Activated T-helper 17 cell treated with anti-CD3 and anti-CD28 coated beads, Interleukin-2, amount 50 U/mL, for 72 hours (primary cell): ENCODE results near the gene COX8A. TPM values are rescaled to one million over a fixed set of nuclear protein-coding genes. Genes with fewer than 3 reads are reported as not detected.

Experiments used
- ATAC-seq: fragments of 150-1000 bp; cut with Tn5 transposase; replicated peaks from 2 replicates; pipeline ENCODE4 v1.10.0; 2021; ENCODE audit warnings: mild to moderate bottlenecking, moderate library complexity
- H3K27ac Mint-ChIP-seq: one replicate; pipeline ENCODE4 v1.8.0; 2022; ENCODE audit warnings: mixed read lengths
- H3K27me3 Mint-ChIP-seq: one replicate; pipeline ENCODE4 v1.8.0; 2022; ENCODE audit warnings: mixed read lengths
- H3K36me3 Mint-ChIP-seq: one replicate; pipeline ENCODE4 v1.8.0; 2022; ENCODE audit warnings: low read depth, mild to moderate bottlenecking, mixed read lengths
- H3K4me1 Mint-ChIP-seq: one replicate; pipeline ENCODE4 v1.8.0; 2022; ENCODE audit warnings: mixed read lengths
- H3K4me3 Mint-ChIP-seq: one replicate; pipeline ENCODE4 v1.8.0; 2022; ENCODE audit warnings: mild to moderate bottlenecking, mixed read lengths
- H3K9me3 Mint-ChIP-seq: one replicate; pipeline ENCODE4 v1.8.0; 2022; ENCODE audit warnings: mixed read lengths
- total RNA-seq, 2 donors: library from RNA; stranded (reverse); gene quantifications; one replicate each; pipeline ENCODE4 v1.2.3, GENCODE V29; 2022

COX8A gene
- total RNA-seq, 2 donors from 2014 or later = 329 to 461 TPM

- Mint-ChIP-seq H3K9me3 (no peaks in the 10 kb centered on the region), H3K4me3 (no peak overlapping the region), H3K36me3 (no peaks in the 10 kb centered on the region), H3K27ac (no peak overlapping the region), H3K4me1 (peaks cover 6% of the 10 kb centered on the region), H3K27me3 (peaks cover 14% of the 10 kb centered on the region)
- ATAC-seq = no peak
These were observed 30.2 kb downstream of the COX8A start for GRCh38 chr11:64004590-64004984.

GRCh38 chr11:64005691-64006090 lies 31.3 kb downstream of the COX8A start:
- Mint-ChIP-seq H3K4me3 (no peak overlapping the region), H3K9me3 (no peaks in the 10 kb centered on the region), H3K36me3 (no peaks in the 10 kb centered on the region), H3K27ac (no peak overlapping the region), H3K4me1 (peaks cover 6% of the 10 kb centered on the region), H3K27me3 (peaks cover 21% of the 10 kb centered on the region)
- ATAC-seq = no peak

DNA sequence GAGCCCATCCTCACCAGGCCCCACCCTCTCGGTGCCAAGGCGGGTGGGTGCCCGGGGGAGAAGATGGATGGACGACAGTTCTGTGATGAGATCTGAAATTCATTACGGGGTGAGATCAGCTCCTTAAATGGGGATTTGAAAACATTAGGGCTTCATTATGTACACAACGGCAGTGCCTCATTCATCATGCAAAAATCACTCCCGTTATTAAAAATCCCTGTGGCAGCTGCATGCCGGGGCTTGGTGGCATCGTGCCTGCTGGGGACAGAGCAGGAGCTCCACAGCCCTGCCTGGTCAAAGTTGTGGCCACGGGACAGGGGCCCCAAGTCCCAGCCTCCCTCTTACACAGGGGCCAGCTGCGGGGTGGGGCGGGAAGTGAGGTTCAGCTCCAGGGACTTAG lies 32.0 kb downstream of the COX8A start:
- Mint-ChIP-seq H3K36me3 (no peaks in the 10 kb centered on the region), H3K27ac (no peak overlapping the region), H3K4me1 (peaks cover 6% of the 10 kb centered on the region), H3K4me3 (peak overlapping the region; percentile 71), H3K27me3 (peaks cover 23% of the 10 kb centered on the region), H3K9me3 (no peaks in the 10 kb centered on the region)
- no peak for ATAC-seq

DNA sequence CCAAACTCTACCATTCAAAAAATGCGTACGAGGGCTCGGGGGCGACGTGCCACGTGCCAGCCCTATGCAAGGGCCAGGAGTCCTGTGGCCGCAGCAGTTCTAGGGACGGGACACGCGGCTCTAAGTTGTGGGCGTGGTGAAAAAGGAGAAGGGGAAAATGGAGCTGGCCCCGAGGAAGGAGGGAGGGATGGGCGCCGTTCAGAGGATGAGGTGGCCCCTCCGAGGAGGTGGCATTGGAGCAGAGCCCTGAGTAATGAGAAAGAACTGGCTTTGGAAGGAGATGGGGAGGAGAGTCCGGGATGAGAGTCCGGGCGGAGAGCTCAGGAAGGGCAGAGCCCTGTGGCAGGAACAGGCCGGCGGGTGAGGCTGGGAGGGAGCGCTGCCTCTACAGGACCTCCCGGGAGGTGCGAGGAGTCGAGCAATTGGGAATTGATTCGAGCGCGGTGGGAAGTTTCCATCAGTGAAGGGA lies 32.8 kb downstream of the COX8A start:
- peak overlapping the region; percentile 76 for H3K27ac Mint-ChIP-seq
- ATAC-seq = peak; percentile 17
- H3K9me3 Mint-ChIP-seq = no peaks in the 10 kb centered on the region
- H3K36me3 Mint-ChIP-seq = no peaks in the 10 kb centered on the region
- H3K27me3 Mint-ChIP-seq = peaks cover 23% of the 10 kb centered on the region
- peak overlapping the region; percentile 71 for H3K4me3 Mint-ChIP-seq
- H3K4me1 Mint-ChIP-seq = peaks cover 6% of the 10 kb centered on the region

- peaks cover 23% of the 10 kb centered on the region for H3K27me3 Mint-ChIP-seq
- peak overlapping the region; percentile 71 for H3K4me3 Mint-ChIP-seq
- ATAC-seq = peak; percentile 84
- peak overlapping the region; percentile 76 for H3K27ac Mint-ChIP-seq
- peaks cover 6% of the 10 kb centered on the region for H3K4me1 Mint-ChIP-seq
- no peaks in the 10 kb centered on the region for H3K36me3 Mint-ChIP-seq
- no peaks in the 10 kb centered on the region for H3K9me3 Mint-ChIP-seq
These were observed 33.3 kb downstream of the COX8A start for GRCh38 chr11:64007629-64008282.

DNA sequence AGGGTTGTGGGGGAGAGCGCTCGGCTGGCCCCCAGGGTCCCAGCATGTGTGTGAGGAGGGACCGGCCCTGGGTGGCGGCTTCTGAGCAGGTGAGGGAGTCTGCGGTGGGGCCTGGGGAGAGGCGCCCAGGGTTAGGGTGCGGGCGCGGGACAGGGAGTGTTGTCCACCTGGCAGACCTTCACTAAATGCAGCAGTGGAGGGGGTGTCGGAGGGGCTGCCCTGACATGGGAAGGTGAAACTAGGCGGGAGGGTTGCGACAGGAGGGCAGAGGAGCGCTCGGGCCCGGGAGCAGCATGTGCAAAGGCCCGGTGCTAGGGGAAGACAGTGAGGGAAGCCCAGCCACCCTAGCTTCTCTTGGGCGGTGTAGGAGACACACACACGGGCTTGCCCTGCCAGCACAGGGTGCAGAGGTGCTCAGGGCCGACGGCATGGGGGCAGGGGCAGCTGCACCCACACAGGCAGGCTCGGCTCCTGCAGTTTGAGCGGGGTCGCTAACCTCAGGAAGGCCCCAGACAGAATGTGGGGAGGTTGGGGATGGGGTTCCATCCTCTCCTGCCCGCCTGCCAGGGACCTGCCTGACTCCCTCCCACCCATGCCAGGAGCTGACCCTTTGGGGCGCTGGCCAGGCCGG lies 34.0 kb downstream of the COX8A start:
- Mint-ChIP-seq H3K27ac (peak overlapping the region; percentile 76), H3K4me1 (peaks cover 6% of the 10 kb centered on the region), H3K9me3 (no peaks in the 10 kb centered on the region), H3K36me3 (no peaks in the 10 kb centered on the region), H3K4me3 (peak overlapping the region; percentile 71), H3K27me3 (peaks cover 23% of the 10 kb centered on the region)
- no peak for ATAC-seq

- no peaks in the 10 kb centered on the region for H3K36me3 Mint-ChIP-seq
- H3K27me3 Mint-ChIP-seq = peaks cover 23% of the 10 kb centered on the region
- H3K9me3 Mint-ChIP-seq = no peaks in the 10 kb centered on the region
- H3K27ac Mint-ChIP-seq = no peak overlapping the region
- H3K4me3 Mint-ChIP-seq = no peak overlapping the region
- H3K4me1 Mint-ChIP-seq = peaks cover 6% of the 10 kb centered on the region
- no peak for ATAC-seq
These were observed 34.7 kb downstream of the COX8A start for GRCh38 chr11:64008914-64009633.

DNA sequence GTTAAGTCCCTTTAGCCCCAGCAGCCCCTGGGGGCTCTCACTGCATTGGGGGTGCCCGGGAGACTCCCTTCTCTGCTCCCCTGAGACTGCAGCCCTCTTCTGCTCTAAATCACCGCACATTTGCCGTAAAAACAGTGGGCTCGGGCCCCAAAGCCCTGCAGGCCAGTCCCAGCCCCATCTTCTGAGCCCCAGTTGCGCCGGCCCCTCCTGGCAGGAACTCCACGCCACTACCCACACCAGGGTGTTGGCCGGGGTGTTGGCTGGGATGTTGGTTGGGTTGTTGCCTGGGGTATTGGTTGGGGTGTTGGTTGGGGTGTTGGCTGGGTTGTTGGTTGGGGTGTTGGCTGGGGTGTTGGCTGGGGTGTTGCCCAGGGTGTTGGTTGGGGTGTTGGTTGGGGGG lies 35.3 kb downstream of the COX8A start:
- Mint-ChIP-seq H3K36me3 (no peaks in the 10 kb centered on the region), H3K9me3 (no peaks in the 10 kb centered on the region), H3K27ac (no peak overlapping the region), H3K27me3 (peaks cover 23% of the 10 kb centered on the region), H3K4me3 (no peak overlapping the region), H3K4me1 (peaks cover 6% of the 10 kb centered on the region)
- ATAC-seq = no peak

DNA sequence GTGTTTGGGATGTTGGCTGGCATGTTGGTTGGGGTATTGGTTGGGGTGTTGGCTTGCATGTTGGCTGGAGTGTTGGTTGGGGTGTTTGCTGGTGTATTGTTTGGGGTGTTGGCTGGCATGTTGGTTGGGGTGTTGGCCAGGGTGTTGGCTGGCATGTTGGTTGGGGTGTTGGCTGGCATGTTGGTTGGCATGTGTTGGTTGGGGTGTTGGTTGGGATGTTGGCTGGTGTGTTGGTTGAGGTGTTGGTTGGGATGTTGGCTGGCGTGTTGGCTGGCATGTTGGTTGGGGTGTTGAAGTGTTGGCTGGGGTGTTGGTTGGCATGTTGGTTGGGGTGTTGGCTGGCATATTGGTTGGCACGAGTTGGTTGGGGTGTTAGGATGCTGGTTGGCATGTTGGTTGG lies 36.4 kb downstream of the COX8A start:
- H3K9me3 Mint-ChIP-seq = no peaks in the 10 kb centered on the region
- no peak for ATAC-seq
- H3K27me3 Mint-ChIP-seq = peaks cover 23% of the 10 kb centered on the region
- no peak overlapping the region for H3K27ac Mint-ChIP-seq
- H3K4me3 Mint-ChIP-seq = no peak overlapping the region
- H3K4me1 Mint-ChIP-seq = peaks cover 6% of the 10 kb centered on the region
- H3K36me3 Mint-ChIP-seq = no peaks in the 10 kb centered on the region

DNA sequence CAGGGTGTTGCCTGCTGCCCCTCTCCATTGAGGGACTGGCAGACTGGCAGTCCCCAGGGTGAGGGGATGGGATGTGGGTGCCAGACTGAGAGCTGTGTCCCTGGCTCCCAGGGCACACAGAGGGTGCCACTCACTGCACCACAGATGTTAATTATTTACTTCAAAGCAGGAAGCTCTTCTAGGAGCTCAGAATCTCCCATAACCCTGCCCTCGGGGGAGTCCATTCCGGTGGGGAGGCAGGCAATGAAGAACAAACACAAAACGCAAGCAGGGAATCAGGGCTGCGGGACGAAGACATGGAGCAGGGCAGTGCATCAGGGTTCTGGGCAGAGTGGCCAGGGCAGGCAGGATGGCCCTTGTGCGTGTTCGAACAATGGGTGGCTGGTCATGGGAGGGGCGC lies 37.0 kb downstream of the COX8A start:
- Mint-ChIP-seq H3K9me3 (no peaks in the 10 kb centered on the region), H3K4me3 (no peak overlapping the region), H3K36me3 (no peaks in the 10 kb centered on the region), H3K27ac (no peak overlapping the region), H3K4me1 (peaks cover 6% of the 10 kb centered on the region), H3K27me3 (peaks cover 23% of the 10 kb centered on the region)
- no peak for ATAC-seq

- H3K27me3 Mint-ChIP-seq = peaks cover 9% of the 10 kb centered on the region
- no peak overlapping the region for H3K27ac Mint-ChIP-seq
- no peak for ATAC-seq
- H3K4me3 Mint-ChIP-seq = no peak overlapping the region
- no peaks in the 10 kb centered on the region for H3K4me1 Mint-ChIP-seq
- H3K9me3 Mint-ChIP-seq = no peaks in the 10 kb centered on the region
- no peaks in the 10 kb centered on the region for H3K36me3 Mint-ChIP-seq
These were observed 38.9 kb downstream of the COX8A start for GRCh38 chr11:64013141-64013896.

GRCh38 chr11:64014356-64014755 lies 39.9 kb downstream of the COX8A start:
- peaks cover 8% of the 10 kb centered on the region for H3K27me3 Mint-ChIP-seq
- no peaks in the 10 kb centered on the region for H3K9me3 Mint-ChIP-seq
- H3K4me3 Mint-ChIP-seq = no peak overlapping the region
- H3K36me3 Mint-ChIP-seq = no peaks in the 10 kb centered on the region
- no peak for ATAC-seq
- H3K4me1 Mint-ChIP-seq = no peaks in the 10 kb centered on the region
- H3K27ac Mint-ChIP-seq = no peak overlapping the region

- no peaks in the 10 kb centered on the region for H3K36me3 Mint-ChIP-seq
- no peak for ATAC-seq
- H3K9me3 Mint-ChIP-seq = no peaks in the 10 kb centered on the region
- H3K27ac Mint-ChIP-seq = no peak overlapping the region
- no peak overlapping the region for H3K4me3 Mint-ChIP-seq
- peaks cover 4% of the 10 kb centered on the region for H3K27me3 Mint-ChIP-seq
- no peaks in the 10 kb centered on the region for H3K4me1 Mint-ChIP-seq
These were observed 41.1 kb downstream of the COX8A start for GRCh38 chr11:64015510-64015909.
